T-helper 2 cell treated with Interferon-gamma antibody and Interleukin-4, amounts not matched to agents 5 μg/mL and 100 μg/mL, for 36 hours (primary cell): ENCODE data around the gene BZW2.

Source experiments
- DNase-seq: peaks from one replicate; pipeline ENCODE4 v3.0.0; 2021; ENCODE audit warnings: low spot score
- H3K27ac Mint-ChIP-seq: one replicate; pipeline ENCODE4 v1.8.0; 2021; ENCODE audit warnings: mild to moderate bottlenecking, mixed read lengths
- H3K27me3 Mint-ChIP-seq: one replicate; pipeline ENCODE4 v1.8.0; 2021; ENCODE audit warnings: low read depth, mixed read lengths
- H3K36me3 Mint-ChIP-seq: one replicate; pipeline ENCODE4 v1.8.0; 2021; ENCODE audit warnings: low read depth, mixed read lengths
- H3K4me1 Mint-ChIP-seq: one replicate; pipeline ENCODE4 v1.8.0; 2021; ENCODE audit warnings: low read depth, mixed read lengths
- H3K4me3 Mint-ChIP-seq: one replicate; pipeline ENCODE4 v1.8.0; 2022; ENCODE audit warnings: mild to moderate bottlenecking, moderate library complexity, mixed read lengths
- H3K9me3 Mint-ChIP-seq: one replicate; pipeline ENCODE4 v1.8.0; 2021; ENCODE audit warnings: mixed read lengths

Gene BZW2

DNA sequence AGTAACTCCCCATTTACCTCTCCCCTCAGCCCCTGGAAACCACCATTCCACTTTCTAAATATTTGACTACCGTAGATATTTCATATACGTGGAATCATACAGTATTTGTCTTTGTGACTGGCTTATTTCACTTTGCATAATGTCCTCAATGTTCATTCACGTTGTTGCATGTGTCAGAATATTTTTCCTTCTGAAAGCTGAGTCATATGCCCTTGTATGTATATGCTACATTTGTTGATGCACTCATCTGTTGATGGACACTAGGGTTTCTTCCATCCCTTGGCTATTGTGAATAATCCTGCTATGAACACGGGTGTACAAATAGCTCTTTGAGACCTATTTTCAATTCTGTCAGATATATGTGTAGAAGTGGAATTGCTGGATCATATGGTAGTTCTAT is 81.8 kb downstream of the BZW2 start:
- DNase-seq, result no peak
- no peak overlapping the region for H3K27ac Mint-ChIP-seq
- no peak overlapping the region for H3K4me3 Mint-ChIP-seq
- H3K9me3 Mint-ChIP-seq, result no peaks in the 10 kb centered on the region
- H3K4me1 Mint-ChIP-seq, result no peaks in the 10 kb centered on the region
- no peaks in the 10 kb centered on the region for H3K27me3 Mint-ChIP-seq
- H3K36me3 Mint-ChIP-seq, result no peaks in the 10 kb centered on the region

DNA sequence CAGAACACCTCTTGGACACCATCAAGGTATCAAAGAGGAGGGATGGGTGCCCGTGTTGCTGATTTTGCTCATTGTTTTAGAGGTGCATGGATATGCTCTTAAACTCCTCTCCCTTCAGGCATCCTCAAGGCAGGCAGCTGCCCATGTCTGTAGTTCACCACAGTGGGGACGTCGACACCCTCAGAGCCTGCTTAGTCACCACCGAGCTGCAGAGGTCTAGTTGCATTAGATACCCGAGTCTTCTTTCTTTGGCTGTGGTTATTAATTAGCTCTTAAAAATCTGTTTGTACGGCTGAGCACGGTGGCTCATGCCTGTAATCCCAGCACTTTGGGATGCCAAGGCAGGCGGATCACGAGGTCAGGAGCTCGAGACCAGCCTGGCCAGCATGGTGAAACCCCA is 82.8 kb downstream of the BZW2 start:
- Mint-ChIP-seq H3K9me3 (no peaks in the 10 kb centered on the region), H3K4me1 (no peaks in the 10 kb centered on the region), H3K27ac (no peak overlapping the region), H3K27me3 (no peaks in the 10 kb centered on the region), H3K4me3 (no peak overlapping the region), H3K36me3 (no peaks in the 10 kb centered on the region)
- DNase-seq, result no peak

DNA sequence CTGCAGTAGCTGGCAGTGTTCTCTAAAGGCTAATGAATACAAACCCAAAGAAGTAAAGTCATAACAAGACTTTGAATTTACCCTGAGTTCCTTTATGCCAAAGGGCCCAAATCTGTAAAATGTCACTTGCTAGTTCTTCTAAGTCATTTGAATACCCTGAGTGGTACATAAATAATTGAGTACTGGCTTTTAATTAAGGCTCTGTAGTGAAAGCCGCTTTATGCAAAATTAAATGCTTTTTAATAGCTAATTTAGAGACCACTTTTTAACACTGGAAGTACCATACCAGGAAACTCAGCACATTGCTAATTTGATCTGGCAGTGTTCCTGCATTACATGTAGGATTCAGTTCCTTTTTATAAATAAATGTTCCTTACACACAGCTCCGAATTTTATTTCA is 83.6 kb downstream of the BZW2 start:
- no peak overlapping the region for H3K27ac Mint-ChIP-seq
- no peak overlapping the region for H3K4me3 Mint-ChIP-seq
- no peaks in the 10 kb centered on the region for H3K27me3 Mint-ChIP-seq
- H3K4me1 Mint-ChIP-seq, result peaks cover 4% of the 10 kb centered on the region
- H3K36me3 Mint-ChIP-seq, result no peaks in the 10 kb centered on the region
- H3K9me3 Mint-ChIP-seq, result no peaks in the 10 kb centered on the region
- DNase-seq, result no peak

DNA sequence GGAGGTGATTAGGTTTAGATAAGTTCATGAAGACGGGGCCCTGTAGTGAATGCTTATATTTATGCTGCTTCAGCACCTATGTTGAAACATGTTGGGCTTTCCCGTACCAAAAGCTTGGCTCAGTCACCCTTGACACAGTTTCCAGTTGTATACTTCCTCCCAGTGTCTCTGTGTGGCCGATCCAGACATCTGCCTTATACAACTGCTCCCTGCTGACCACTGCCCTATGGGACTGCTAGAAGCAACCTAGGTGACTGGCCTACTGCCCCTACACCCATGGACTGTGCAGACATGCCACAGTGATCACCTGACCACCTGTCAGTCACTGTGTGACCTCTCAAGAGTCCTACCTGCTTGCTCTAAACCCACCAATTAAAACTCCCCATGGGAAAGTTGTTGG is 85.0 kb downstream of the BZW2 start:
- Mint-ChIP-seq H3K27me3 (no peaks in the 10 kb centered on the region), H3K36me3 (no peaks in the 10 kb centered on the region), H3K9me3 (no peaks in the 10 kb centered on the region), H3K4me3 (no peak overlapping the region), H3K27ac (no peak overlapping the region), H3K4me1 (peaks cover 7% of the 10 kb centered on the region)
- no peak for DNase-seq

DNA sequence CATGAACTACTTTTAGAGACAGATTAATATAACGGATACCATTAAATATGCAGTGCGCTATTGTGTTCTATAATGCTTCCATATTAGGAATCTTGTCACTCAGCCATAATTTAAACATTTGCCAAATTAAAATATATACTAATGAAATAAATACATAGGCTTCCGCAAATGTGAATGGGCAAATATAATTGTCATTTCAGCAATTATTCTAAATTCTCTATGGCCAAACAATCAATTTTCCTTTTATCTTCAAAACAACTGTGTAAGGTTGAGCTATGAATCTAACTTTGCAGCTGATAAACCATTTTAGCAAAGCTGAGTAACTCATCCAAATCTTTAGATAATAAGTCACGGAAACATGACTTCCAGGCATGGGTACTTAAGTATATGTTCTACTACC is 86.8 kb downstream of the BZW2 start:
- DNase-seq, result no peak
- H3K4me3 Mint-ChIP-seq, result no peak overlapping the region
- H3K27ac Mint-ChIP-seq, result no peak overlapping the region
- no peaks in the 10 kb centered on the region for H3K27me3 Mint-ChIP-seq
- H3K9me3 Mint-ChIP-seq, result no peaks in the 10 kb centered on the region
- no peaks in the 10 kb centered on the region for H3K36me3 Mint-ChIP-seq
- peaks cover 7% of the 10 kb centered on the region for H3K4me1 Mint-ChIP-seq

DNA sequence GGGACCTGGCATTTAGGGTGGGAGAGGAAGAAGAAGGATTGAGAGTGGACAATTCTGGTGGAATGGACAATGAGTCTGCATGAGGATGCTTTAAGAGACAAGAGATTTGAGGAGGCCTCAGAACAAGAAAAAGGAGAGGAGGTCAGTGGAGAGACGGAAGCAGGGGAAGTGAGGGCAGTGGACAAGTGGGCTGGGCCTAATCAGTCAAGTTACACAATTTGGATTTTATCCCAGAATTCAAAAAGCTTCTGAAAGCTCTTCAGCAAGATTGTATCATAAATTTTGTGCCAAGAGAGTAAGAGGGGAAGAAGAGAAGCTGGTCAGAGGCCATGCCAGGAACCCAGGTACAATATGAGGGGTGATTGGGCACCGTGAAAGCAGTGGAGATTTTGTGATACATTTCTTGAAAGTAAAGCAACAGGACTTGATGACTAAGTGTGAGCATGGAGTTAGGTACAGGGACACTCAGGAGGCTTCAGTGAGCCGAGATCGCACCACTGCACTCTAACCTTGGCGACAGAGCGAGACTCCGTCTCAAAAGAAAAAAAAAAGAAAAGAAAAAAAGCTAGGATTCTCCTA is 88.3 kb downstream of the BZW2 start:
- no peak for DNase-seq
- peaks cover 7% of the 10 kb centered on the region for H3K4me1 Mint-ChIP-seq
- H3K9me3 Mint-ChIP-seq, result no peaks in the 10 kb centered on the region
- no peaks in the 10 kb centered on the region for H3K27me3 Mint-ChIP-seq
- H3K27ac Mint-ChIP-seq, result no peak overlapping the region
- no peaks in the 10 kb centered on the region for H3K36me3 Mint-ChIP-seq
- no peak overlapping the region for H3K4me3 Mint-ChIP-seq

DNA sequence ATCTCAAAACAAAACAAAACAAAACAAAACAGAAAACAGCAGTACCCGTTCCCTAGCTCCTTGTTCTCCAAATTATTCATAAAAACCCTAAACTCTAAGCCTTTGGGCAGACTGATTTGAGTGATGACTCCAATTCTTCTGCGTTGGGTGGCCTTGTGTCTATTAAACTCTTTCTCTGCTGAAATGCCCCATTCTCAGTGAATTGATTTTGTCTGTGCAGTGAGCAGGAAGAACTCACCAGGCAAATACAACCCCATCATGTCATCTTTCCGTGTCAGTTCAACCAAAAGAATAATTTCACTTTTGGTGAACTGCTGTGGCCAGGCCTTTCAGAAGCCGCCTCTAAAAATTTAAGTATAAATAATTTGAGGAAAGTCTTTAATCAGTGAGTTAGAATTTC is 89.0 kb downstream of the BZW2 start:
- H3K27ac Mint-ChIP-seq, result no peak overlapping the region

DNA sequence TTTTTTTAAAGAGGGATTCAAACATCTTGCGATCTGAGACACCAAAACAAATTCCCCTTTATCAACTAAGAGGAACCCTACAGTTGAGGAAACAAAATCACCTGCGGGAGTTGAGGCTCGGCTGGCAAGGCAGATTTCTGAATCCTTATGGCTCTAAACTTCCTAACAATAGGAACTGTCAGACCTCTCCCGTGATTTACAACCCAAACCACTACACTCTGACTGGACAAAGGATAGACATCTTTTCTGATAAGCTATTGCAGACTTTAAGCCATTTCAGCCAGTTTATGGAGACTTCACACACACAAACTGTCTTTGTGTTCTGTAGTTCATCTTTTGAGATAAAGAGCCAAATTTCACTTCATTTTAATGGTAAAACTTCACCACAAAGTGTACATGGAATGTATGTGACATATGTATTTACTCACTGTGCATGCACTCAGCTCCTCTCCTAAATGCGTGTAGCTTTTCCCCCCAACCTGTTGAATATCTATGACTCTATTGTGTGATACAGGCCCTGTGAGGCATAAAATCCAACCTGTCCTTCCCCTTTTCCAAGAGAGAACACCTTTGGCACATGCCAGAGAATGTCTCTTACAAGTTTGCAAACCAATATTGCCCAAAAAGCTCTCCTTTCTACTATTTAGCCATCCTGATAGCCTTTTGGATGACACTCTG is 92.2 kb downstream of the BZW2 start:
- DNase-seq, result no peak
- no peak overlapping the region for H3K4me3 Mint-ChIP-seq
- H3K36me3 Mint-ChIP-seq, result no peaks in the 10 kb centered on the region
- H3K9me3 Mint-ChIP-seq, result no peaks in the 10 kb centered on the region
- no peaks in the 10 kb centered on the region for H3K27me3 Mint-ChIP-seq
- no peak overlapping the region for H3K27ac Mint-ChIP-seq
- H3K4me1 Mint-ChIP-seq, result peaks cover 7% of the 10 kb centered on the region

More for the DNA sequence above, 89.0 kb downstream of the BZW2 start:
- peaks cover 7% of the 10 kb centered on the region for H3K4me1 Mint-ChIP-seq
- H3K4me3 Mint-ChIP-seq, result no peak overlapping the region
- DNase-seq, result no peak
- no peaks in the 10 kb centered on the region for H3K36me3 Mint-ChIP-seq
- H3K27me3 Mint-ChIP-seq, result no peaks in the 10 kb centered on the region
- H3K9me3 Mint-ChIP-seq, result no peaks in the 10 kb centered on the region

DNA sequence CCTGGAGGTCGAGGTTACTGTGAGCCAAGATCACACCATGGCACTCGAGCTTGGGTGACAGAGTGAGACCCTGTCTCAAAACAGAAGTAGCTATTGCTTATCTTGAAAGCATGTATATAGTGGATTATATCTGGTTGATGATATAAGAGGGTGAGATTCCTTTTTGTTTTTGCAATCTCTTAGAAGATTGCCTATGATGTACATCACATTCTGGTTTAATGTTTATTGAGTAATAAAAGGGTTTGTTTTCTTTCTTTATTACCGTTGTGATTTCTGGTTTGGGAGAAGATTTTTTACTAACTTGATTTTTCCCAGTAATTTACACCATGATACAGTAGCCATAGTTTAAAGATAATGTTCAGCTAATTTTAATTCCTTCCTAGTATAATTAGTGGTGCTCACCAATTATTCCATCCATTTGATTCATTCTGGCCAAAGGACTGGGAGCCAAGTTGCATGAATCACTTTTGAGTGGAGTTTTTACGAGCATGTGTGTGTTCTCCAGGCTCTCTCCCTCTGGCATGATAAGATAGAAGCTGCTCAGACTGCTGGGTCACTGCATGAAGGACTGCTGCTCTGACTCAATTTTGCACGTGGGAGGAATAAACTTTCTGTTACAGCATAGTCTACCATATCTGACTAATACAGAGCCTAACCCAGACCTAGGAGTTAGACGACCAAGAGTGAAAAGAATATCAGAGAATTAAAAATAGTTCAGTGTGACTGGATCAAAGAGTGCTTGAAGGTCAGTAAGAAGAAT is 94.1 kb downstream of the BZW2 start:
- Mint-ChIP-seq H3K27me3 (no peaks in the 10 kb centered on the region), H3K4me1 (peaks cover under 1% of the 10 kb centered on the region), H3K36me3 (no peaks in the 10 kb centered on the region), H3K9me3 (no peaks in the 10 kb centered on the region), H3K27ac (no peak overlapping the region), H3K4me3 (no peak overlapping the region)
- DNase-seq, result no peak

DNA sequence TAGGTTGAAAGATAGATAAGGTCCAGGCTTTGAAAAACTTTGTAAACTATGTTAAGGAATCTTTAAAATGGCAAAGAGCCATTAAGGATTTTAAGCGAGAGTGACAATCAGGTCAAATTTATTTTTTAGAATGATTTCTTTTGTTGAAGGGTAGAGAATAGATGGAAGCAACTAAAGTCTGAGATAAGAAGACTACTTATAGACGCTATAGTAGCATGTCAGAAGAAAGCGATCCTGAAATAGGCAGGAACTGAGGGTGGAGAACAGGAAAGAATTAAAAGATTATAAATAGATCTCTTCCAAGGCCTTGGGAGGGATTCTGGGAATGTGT is 94.6 kb downstream of the BZW2 start:
- H3K4me1 Mint-ChIP-seq, result no peaks in the 10 kb centered on the region
- no peak overlapping the region for H3K27ac Mint-ChIP-seq
- H3K4me3 Mint-ChIP-seq, result no peak overlapping the region
- no peaks in the 10 kb centered on the region for H3K36me3 Mint-ChIP-seq
- no peak for DNase-seq
- no peaks in the 10 kb centered on the region for H3K9me3 Mint-ChIP-seq
- H3K27me3 Mint-ChIP-seq, result no peaks in the 10 kb centered on the region

DNA sequence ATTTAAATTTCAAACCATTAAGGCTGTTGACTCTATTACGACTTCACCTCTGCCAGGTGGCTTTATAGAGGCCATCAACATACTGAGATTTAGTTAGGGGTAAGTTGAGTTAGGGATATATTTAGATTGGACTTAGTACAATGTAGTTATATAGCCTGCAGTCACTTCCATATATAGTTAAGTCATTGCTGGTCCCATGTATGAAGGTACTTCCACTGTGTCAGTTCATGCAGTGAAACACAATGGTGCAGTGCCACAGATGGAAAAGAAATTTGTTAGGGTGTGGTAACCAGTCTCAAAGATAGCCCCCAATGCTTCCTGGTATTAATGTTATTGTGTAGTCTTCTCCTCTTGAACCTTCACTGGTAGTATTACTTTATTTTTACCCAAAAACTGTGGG is 95.0 kb downstream of the BZW2 start:
- DNase-seq, result no peak
- Mint-ChIP-seq H3K4me1 (no peaks in the 10 kb centered on the region), H3K9me3 (no peaks in the 10 kb centered on the region), H3K27ac (no peak overlapping the region), H3K27me3 (no peaks in the 10 kb centered on the region), H3K36me3 (no peaks in the 10 kb centered on the region), H3K4me3 (no peak overlapping the region)

DNA sequence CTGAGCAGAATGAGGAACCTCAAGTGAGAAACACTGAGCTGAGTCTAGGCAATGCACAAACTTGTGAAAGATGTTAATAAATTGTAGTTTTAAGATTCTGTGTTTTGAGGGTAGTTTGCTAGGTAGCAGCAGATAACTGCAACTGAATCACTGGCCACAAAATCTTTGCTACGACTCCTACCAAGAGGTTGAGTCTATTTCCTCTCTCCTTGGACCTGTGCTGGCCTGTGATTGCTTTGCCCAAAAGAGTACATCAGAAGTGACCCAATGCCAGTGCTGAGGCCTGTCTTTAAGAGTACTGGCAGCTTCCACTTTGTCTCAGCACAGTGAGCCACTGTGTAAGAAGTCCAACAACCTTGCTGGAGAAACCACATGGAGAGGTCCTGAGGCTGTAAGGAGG is 95.7 kb downstream of the BZW2 start:
- no peak for DNase-seq

DNA sequence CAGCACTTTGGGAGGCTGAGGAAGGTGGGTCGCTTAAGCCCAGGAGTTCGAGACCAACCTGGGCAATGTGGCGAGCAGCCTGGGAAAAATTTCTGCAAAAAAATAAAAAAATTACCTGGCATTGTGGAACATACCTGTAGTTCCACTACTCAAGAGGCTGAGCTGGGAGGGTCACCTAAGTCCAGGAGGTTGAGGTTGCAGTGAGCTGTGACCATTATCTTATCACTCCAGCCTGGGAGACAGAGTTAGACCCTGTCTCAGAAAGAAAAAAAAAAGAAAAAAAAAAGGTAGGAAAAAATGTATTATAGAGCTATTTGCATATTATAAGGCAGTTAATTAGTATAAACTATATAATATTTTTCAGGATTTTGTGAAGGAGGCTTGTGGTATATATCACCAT is 96.6 kb downstream of the BZW2 start:
- DNase-seq, result no peak
- no peaks in the 10 kb centered on the region for H3K36me3 Mint-ChIP-seq
- H3K9me3 Mint-ChIP-seq, result no peaks in the 10 kb centered on the region
- H3K4me1 Mint-ChIP-seq, result no peaks in the 10 kb centered on the region
- no peak overlapping the region for H3K27ac Mint-ChIP-seq
- H3K27me3 Mint-ChIP-seq, result no peaks in the 10 kb centered on the region
- H3K4me3 Mint-ChIP-seq, result no peak overlapping the region

More for the DNA sequence above, 95.7 kb downstream of the BZW2 start:
- Mint-ChIP-seq H3K4me3 (no peak overlapping the region), H3K36me3 (no peaks in the 10 kb centered on the region), H3K27ac (no peak overlapping the region), H3K9me3 (no peaks in the 10 kb centered on the region), H3K4me1 (no peaks in the 10 kb centered on the region), H3K27me3 (no peaks in the 10 kb centered on the region)

DNA sequence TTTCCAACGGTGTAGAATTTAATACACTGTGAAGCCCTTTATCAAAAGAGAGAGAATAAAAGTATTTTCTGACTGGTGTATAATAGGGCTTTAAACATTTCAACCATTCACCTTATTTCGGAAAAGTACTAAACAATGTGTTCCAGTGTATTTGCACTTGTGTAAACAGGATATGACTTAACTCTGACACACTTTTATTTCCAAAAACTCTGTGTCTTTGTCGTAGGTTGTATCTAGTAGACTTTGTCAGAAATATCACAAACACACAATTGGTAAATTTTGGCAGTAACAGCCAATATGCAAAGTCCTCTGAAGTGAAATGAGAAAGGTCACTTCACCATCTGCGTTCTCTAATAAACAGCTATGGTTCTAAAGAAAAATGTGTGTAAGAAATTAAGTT is 97.3 kb downstream of the BZW2 start:
- Mint-ChIP-seq H3K4me3 (no peak overlapping the region), H3K36me3 (no peaks in the 10 kb centered on the region), H3K27ac (no peak overlapping the region), H3K27me3 (no peaks in the 10 kb centered on the region), H3K9me3 (no peaks in the 10 kb centered on the region), H3K4me1 (no peaks in the 10 kb centered on the region)
- no peak for DNase-seq
